HL-60 (cell line): ENCODE measurements around the gene NFIB.

Experiments
- DNase-seq, 2 experiments: peaks; one replicate each; pipeline ENCODE4 v3.0.0-alpha.2; 2010 to 2020; ENCODE audit warnings: low read depth in 1 of 2, low spot score in 1 of 2
- H3K27ac ChIP-seq: fragments of 250-450 bp; sonication (Bioruptor Pico); replicated peaks from 2 replicates; pipeline ENCODE4 v1.5.1; 2020; ENCODE audit warnings: mild to moderate bottlenecking, moderate library complexity
- H3K27me3 ChIP-seq: fragments of 250-450 bp; sonication (Bioruptor Pico); 2 replicates; pipeline ENCODE4 v1.5.1; 2021; ENCODE audit warnings: mild to moderate bottlenecking, moderate library complexity; ENCODE audit not compliant: insufficient read depth, poor library complexity, severe bottlenecking
- H3K4me3 ChIP-seq: replicated peaks from 2 replicates; pipeline ENCODE4 v1.5.1; 2011; ENCODE audit warnings: mild to moderate bottlenecking, control low read depth, low read length; ENCODE audit not compliant: insufficient read depth
- CTCF ChIP-seq: IDR thresholded peaks from one replicate; pipeline ENCODE4 v1.5.1; 2011; ENCODE audit warnings: low read length, control low read depth, inconsistent platforms; ENCODE audit not compliant: insufficient read depth
- GABPA ChIP-seq: IDR thresholded peaks from 2 replicates; pipeline ENCODE4 v1.6.1; 2012; ENCODE audit warnings: low read depth
- POLR2AphosphoS5 ChIP-seq: IDR thresholded peaks from 2 replicates; pipeline ENCODE4 v1.6.1; 2012; ENCODE audit warnings: low read depth
- REST ChIP-seq: IDR thresholded peaks from 2 replicates; pipeline ENCODE4 v1.6.1; 2012; ENCODE audit warnings: low read depth; ENCODE audit not compliant: insufficient replicate concordance
- SPI1 ChIP-seq: IDR thresholded peaks from 2 replicates; pipeline ENCODE4 v1.6.1; 2012; ENCODE audit warnings: low read depth, mild to moderate bottlenecking, borderline replicate concordance

NFIB gene

GRCh38 chr9:14159440-14160216 is 154.3 kb downstream of the NFIB start:
- TF ChIP-seq REST: no peak
- TF ChIP-seq CTCF: no peak
- TF ChIP-seq GABPA: no peak
- TF ChIP-seq POLR2AphosphoS5: no peak
- no peak for TF ChIP-seq SPI1
- H3K4me3 ChIP-seq: no peak overlapping the region
- no peak overlapping the region for H3K27ac ChIP-seq
- H3K27me3 ChIP-seq: no peaks in the 10 kb centered on the region
- DNase-seq: no peak

GRCh38 chr9:14158916-14159315 is 155.0 kb downstream of the NFIB start:
- no peaks in the 10 kb centered on the region for H3K27me3 ChIP-seq
- TF ChIP-seq GABPA (no peak), CTCF (no peak), SPI1 (no peak)
- H3K27ac ChIP-seq: no peak overlapping the region
- H3K4me3 ChIP-seq: no peak overlapping the region
- no peak for DNase-seq

GRCh38 chr9:14158136-14158813 is 155.7 kb downstream of the NFIB start:
- Histone ChIP-seq H3K27me3 (no peaks in the 10 kb centered on the region), H3K27ac (no peak overlapping the region), H3K4me3 (no peak overlapping the region)
- TF ChIP-seq SPI1 (no peak), REST (no peak), GABPA (no peak), CTCF (no peak), POLR2AphosphoS5 (no peak)
- no peak for DNase-seq
